GM12878 (cell line): ENCODE results near the gene PIGN. TPM values are rescaled to one million over a fixed set of nuclear protein-coding genes. Genes with fewer than 3 reads are reported as not detected.

Source experiments
- ATAC-seq: fragments of 200-7000 bp; cut with Tn5 transposase; 3 replicates; pipeline ENCODE4 v1.9.1; 2020; ENCODE audit warnings: mild to moderate bottlenecking, moderate library complexity
- BruUV-seq: library from RNA; stranded (reverse); fragments of 400-500 nt; replicated peaks from 2 replicates; lab custom pipeline; 2021; lab: Mats Ljungman, UMichigan
- CTCF ChIA-PET: fragments of 300-600 bp; sonication (Branson Sonifier 250); formaldehyde crosslinking; extraction: SDS; loops from one replicate; lab custom pipeline; 2021; ENCODE audit warnings: inconsistent platforms; lab: Yijun Ruan, JAX
- POLR2A ChIA-PET: fragments of 350-600 bp; formaldehyde crosslinking; extraction: SDS; loops from one replicate; lab custom pipeline; 2021; ENCODE audit warnings: inconsistent platforms; lab: Charles Lee
- RAD21 ChIA-PET: fragments of 300-600 bp; sonication (Branson Sonifier 250); formaldehyde crosslinking; loops from one replicate; lab custom pipeline; 2023; ENCODE audit warnings: antibody characterized with exemption; ENCODE audit not compliant: unreplicated experiment; lab: Charles Lee
- SMC1A ChIA-PET: fragments of 300-600 bp; sonication (Branson Sonifier 250); formaldehyde crosslinking; loops from one replicate; lab custom pipeline; 2023; ENCODE audit not compliant: unreplicated experiment, uncharacterized antibody; lab: Charles Lee
- DNase-seq: peaks from one replicate; pipeline ENCODE4 v3.0.0-alpha.2; 2011; ENCODE audit warnings: low read depth, low spot score
- FAIRE-seq: peaks from 3 replicates; lab custom pipeline; 2011; peaks lifted over from hg19 to GRCh38; lab: Jason Lieb, UNC
- H2AFZ ChIP-seq: 2 replicates; pipeline ENCODE4 v1.6.0; 2011; ENCODE audit warnings: low read depth, low read length, control low read depth; ENCODE audit not compliant: control insufficient read depth
- H3K27ac ChIP-seq: 2 replicates; pipeline ENCODE4 v1.5.1; 2011; ENCODE audit warnings: control low read depth; ENCODE audit not compliant: control insufficient read depth, insufficient read depth
- H3K27me3 ChIP-seq, 2 experiments: replicated peaks in 1 of 2; 2 replicates each; pipeline versions ENCODE4 v1.6.0 to v1.6.1; 2011; ENCODE audit warnings: low read length in 1 of 2; ENCODE audit not compliant: control insufficient read depth in 2 of 2, insufficient read depth in 2 of 2
- H3K36me3 ChIP-seq, 2 experiments: 2 replicates each; pipeline ENCODE4 v1.5.1; 2011; ENCODE audit warnings: low read length in 1 of 2; ENCODE audit not compliant: control insufficient read depth in 2 of 2, insufficient read depth in 2 of 2
- H3K4me1 ChIP-seq: 2 replicates; pipeline ENCODE4 v1.6.1; 2011; ENCODE audit warnings: mild to moderate bottlenecking, low read length, moderate library complexity, mixed read lengths; ENCODE audit not compliant: control insufficient read depth, insufficient read depth
- H3K4me2 ChIP-seq: 2 replicates; pipeline ENCODE4 v1.6.0; 2011; ENCODE audit warnings: control low read depth; ENCODE audit not compliant: control insufficient read depth, insufficient read depth
- H3K4me3 ChIP-seq: fragments of 200-600 bp; sonication (generic); 2 replicates; pipeline ENCODE4 v1.5.1; 2016
- H3K79me2 ChIP-seq: 2 replicates; pipeline ENCODE4 v1.6.0; 2011; ENCODE audit warnings: low read length; ENCODE audit not compliant: control insufficient read depth, insufficient read depth
- H3K9ac ChIP-seq: 2 replicates; pipeline ENCODE4 v1.8.0; 2011; ENCODE audit warnings: low read length, control low read depth, mixed read lengths; ENCODE audit not compliant: control insufficient read depth, insufficient read depth
- H3K9me3 ChIP-seq: replicated peaks from 3 replicates; pipeline ENCODE4 v1.5.1; 2011; ENCODE audit warnings: mild to moderate bottlenecking, low read length; ENCODE audit not compliant: control insufficient read depth, insufficient read depth
- H4K20me1 ChIP-seq: 2 replicates; pipeline ENCODE4 v1.6.0; 2011; ENCODE audit not compliant: control insufficient read depth, insufficient read depth
- CUX1 ChIP-seq: IDR thresholded peaks from 2 replicates; pipeline ENCODE4 v1.6.1; 2012; ENCODE audit warnings: improper control_type of control experiment, low read depth, low read length; ENCODE audit not compliant: insufficient replicate concordance
- MEF2B ChIP-seq: fragments of 450-650 bp; IDR thresholded peaks from 2 replicates; pipeline ENCODE4 v1.6.1; 2018; ENCODE audit warnings: mild to moderate bottlenecking, moderate library complexity; ENCODE audit not compliant: partially characterized antibody, poor library complexity, severe bottlenecking
- NFIC ChIP-seq: IDR thresholded peaks from 2 replicates; pipeline ENCODE4 v1.6.1; 2012; ENCODE audit warnings: low read depth, mild to moderate bottlenecking, inconsistent platforms, low read length, moderate library complexity
- NFYA ChIP-seq: IDR thresholded peaks from 2 replicates; pipeline ENCODE4 v1.6.1; 2011; ENCODE audit warnings: low read depth, mild to moderate bottlenecking, low read length, improper control_type of control experiment, borderline replicate concordance
- PBX3 ChIP-seq: IDR thresholded peaks from 2 replicates; pipeline ENCODE4 v1.6.1; 2011; ENCODE audit warnings: mild to moderate bottlenecking, low read depth, low read length, moderate library complexity; ENCODE audit not compliant: insufficient replicate concordance
- RAD51 ChIP-seq: fragments of 450-650 bp; IDR thresholded peaks from 2 replicates; pipeline ENCODE4 v1.6.1; 2016; ENCODE audit warnings: moderate library complexity, mild to moderate bottlenecking, inconsistent platforms
- SMAD1 ChIP-seq: fragments of 450-650 bp; IDR thresholded peaks from 2 replicates; pipeline ENCODE4 v1.6.1; 2018; ENCODE audit warnings: mild to moderate bottlenecking, low read depth; ENCODE audit not compliant: partially characterized antibody
- SREBF1 ChIP-seq: IDR thresholded peaks from 2 replicates; pipeline ENCODE4 v1.6.1; 2012; ENCODE audit warnings: mild to moderate bottlenecking, low read length
- USF1 ChIP-seq: IDR thresholded peaks from 2 replicates; pipeline ENCODE4 v1.6.1; 2011; ENCODE audit warnings: borderline replicate concordance, low read depth, mild to moderate bottlenecking, moderate library complexity, mixed read lengths, low read length; ENCODE audit not compliant: insufficient read depth; ENCODE audit errors: extremely low read length
- WRNIP1 ChIP-seq: IDR thresholded peaks from 2 replicates; pipeline ENCODE4 v1.6.1; 2011; ENCODE audit warnings: low read depth, low read length, improper control_type of control experiment, borderline replicate concordance
- ZBED1 ChIP-seq: IDR thresholded peaks from 2 replicates; pipeline ENCODE4 v1.6.1; 2016; ENCODE audit warnings: borderline replicate concordance
- WGBS: methylation state at CpG from one replicate; pipeline ENCODE4 v1.1.6; 2016; ENCODE audit warnings: low lambda C conversion rate; ENCODE audit not compliant: insufficient replicate concordance, insufficient coverage; ENCODE audit errors: missing lambda C conversion rate; 5-methylcytosine and 5-hydroxymethylcytosine counted together
- in situ Hi-C: fragments of 300-500 bp; cut with MboI; formaldehyde crosslinking; loops from 9 replicates; pipeline ENCODE4 v1.14.3; 2018; ENCODE audit warnings: mixed read lengths
- intact Hi-C: fragments of 100-400 bp; cut with micrococcal nuclease; formaldehyde crosslinking; loops from one replicate; pipeline ENCODE4 v1.14.2; 2022; ENCODE audit not compliant: unreplicated experiment
- polyA plus RNA-seq, 11 experiments: library from polyadenylated mRNA; depleted of rRNA in 4 of 11; unstranded in 6 of 11; stranded (reverse) in 5 of 11; fragments of >200 nt; fragmentation: Nextera tagmentation in 4 of 11; fragmentation: Illumina TruSeq in 1 of 11; extraction: Ambion mirVana in 4 of 11; extraction: Trizol in 1 of 11; gene quantifications; 1 replicate in 1 of 11; 2 replicates in 10 of 11; pipeline versions ENCODE4 v1.2.1 to v1.2.3, GENCODE V29; 2011 to 2016; ENCODE audit warnings: inconsistent platforms in 2 of 11, missing spikeins in 2 of 11, low read depth in 1 of 11
- total RNA-seq, 4 experiments: library from RNA; depleted of rRNA in 3 of 4; stranded (reverse); fragments of >200 nt in 3 of 4; fragmentation: Illumina TruSeq in 1 of 4; extraction: Trizol in 1 of 4; gene quantifications; 2 replicates each; pipeline versions ENCODE4 v1.2.1 to v1.2.3, GENCODE V29; 2013 to 2021
- TF ChIP-seq, protein P1 (sequence below): fragments of 450-650 bp; IDR thresholded peaks from 2 replicates; pipeline ENCODE4 v1.6.1; 2016; ENCODE audit warnings: mild to moderate bottlenecking

The PIGN gene
- total and polyA plus RNA-seq, 10 of the 15 experiments (the other 5 are each of a cell fraction or from before 2014, with no cell fraction given), result 6.9 to 25.4 (median 18.7) TPM

DNA sequence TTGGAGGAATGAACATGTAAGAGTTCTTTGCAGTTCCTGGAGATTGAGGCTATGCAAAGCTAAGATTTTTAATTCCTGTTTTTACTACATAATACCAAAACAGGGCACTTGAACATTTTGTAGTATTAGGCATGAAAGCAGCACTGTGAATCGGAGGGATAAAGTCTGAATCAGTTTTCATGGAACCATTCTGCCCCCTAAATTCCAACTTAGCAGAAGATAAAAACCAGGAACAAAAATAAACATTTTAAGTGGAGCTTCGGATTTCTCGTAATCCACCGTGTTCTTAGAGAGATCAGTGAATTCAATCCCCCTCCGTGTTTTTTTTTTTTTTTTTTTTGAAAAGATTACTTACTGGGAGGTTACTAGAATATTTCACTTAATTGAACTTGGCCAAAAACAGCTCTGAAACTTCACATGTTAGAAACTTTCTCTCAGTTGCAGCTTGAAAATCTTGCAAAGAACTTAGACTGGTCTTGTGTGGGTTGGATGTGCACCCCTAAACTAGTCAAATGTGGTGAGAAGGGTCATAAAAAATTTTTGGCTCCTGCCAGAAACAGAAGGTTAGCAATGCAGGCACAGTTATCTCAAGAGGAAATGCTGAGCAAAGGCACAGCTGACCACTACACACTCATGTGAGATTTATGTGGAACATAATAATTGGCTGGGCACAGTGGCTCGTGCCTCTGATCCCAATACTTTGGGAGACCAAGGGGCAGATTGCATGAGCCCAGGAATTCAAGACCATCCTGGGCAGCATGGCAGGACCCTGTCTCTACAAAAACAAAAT lies 148.7 kb downstream of the PIGN start:
- intact Hi-C loops, result no loop called here
- no peak for FAIRE-seq

More for the DNA sequence above, 148.7 kb downstream of the PIGN start:
- in situ Hi-C loops, result no loop called here
- no peak for ATAC-seq
- no peaks in the 10 kb centered on the region for H3K79me2 ChIP-seq
- RAD21 ChIA-PET, result no interaction called here
- no peak for DNase-seq
- TF ChIP-seq, protein P1, sequence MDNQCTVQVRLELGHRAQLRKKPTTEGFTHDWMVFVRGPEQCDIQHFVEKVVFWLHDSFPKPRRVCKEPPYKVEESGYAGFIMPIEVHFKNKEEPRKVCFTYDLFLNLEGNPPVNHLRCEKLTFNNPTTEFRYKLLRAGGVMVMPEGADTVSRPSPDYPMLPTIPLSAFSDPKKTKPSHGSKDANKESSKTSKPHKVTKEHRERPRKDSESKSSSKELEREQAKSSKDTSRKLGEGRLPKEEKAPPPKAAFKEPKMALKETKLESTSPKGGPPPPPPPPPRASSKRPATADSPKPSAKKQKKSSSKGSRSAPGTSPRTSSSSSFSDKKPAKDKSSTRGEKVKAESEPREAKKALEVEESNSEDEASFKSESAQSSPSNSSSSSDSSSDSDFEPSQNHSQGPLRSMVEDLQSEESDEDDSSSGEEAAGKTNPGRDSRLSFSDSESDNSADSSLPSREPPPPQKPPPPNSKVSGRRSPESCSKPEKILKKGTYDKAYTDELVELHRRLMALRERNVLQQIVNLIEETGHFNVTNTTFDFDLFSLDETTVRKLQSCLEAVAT, result no peak
- TF ChIP-seq PBX3 (no peak), MEF2B (no peak), RAD51 (no peak), SREBF1 (no peak), SMAD1 (no peak), CUX1 (no peak), USF1 (no peak), WRNIP1 (no peak), NFIC (no peak), NFYA (no peak), ZBED1 (no peak)
- TF ChIP-seq, all 136 proteins: peak for 0
- Histone ChIP-seq H3K9me3 (no peaks in the 10 kb centered on the region), H3K9ac (no peak overlapping the region), H3K4me1 (no peaks in the 10 kb centered on the region), H3K36me3 (no peaks in the 10 kb centered on the region), H4K20me1 (no peaks in the 10 kb centered on the region), H3K27me3 (no peaks in the 10 kb centered on the region), H3K27ac (no peak overlapping the region), H3K4me2 (no peak overlapping the region), H2AFZ (no peak overlapping the region), H3K4me3 (no peak overlapping the region)
- WGBS, result 90% methylated on average over 6 of the region's 6 CpGs
- CTCF ChIA-PET, result interaction anchor here (0.6 kb wide), 2 partner anchors 390 to 493 kb away, joined by 3 read pairs; no protein-coding TSS in a partner anchor
- SMC1A ChIA-PET, result no interaction called here
- BruUV-seq, result no TSS peak
- POLR2A ChIA-PET, result no interaction called here
